H1 (cell line): ENCODE results near the gene KIAA0513. TPM values are rescaled to one million over a fixed set of nuclear protein-coding genes. Genes with fewer than 3 reads are reported as not detected.

Experiments used
- BACH1 ChIP-seq: IDR thresholded peaks from 2 replicates; pipeline ENCODE4 v1.6.1; 2012; ENCODE audit warnings: low read length, improper control_type of control experiment
- BRCA1 ChIP-seq: IDR thresholded peaks from 2 replicates; pipeline ENCODE4 v1.6.1; 2012; ENCODE audit warnings: low read depth, low read length, improper control_type of control experiment
- CEBPB ChIP-seq: IDR thresholded peaks from 2 replicates; pipeline ENCODE4 v1.6.1; 2012; ENCODE audit warnings: low read depth, low read length
- CHD7 ChIP-seq: fragments of 300-600 bp; sonication (generic); IDR thresholded peaks from 2 replicates; pipeline ENCODE4 v1.7.1; 2012; ENCODE audit warnings: low read length, moderate library complexity, mild to moderate bottlenecking, inconsistent platforms; ENCODE audit not compliant: insufficient replicate concordance
- JUN ChIP-seq: IDR thresholded peaks from 2 replicates; pipeline ENCODE4 v1.6.1; 2011; ENCODE audit warnings: low read depth, mild to moderate bottlenecking, improper control_type of control experiment, low read length
- NANOG ChIP-seq: IDR thresholded peaks from 2 replicates; pipeline ENCODE4 v1.6.1; 2011; ENCODE audit warnings: low read length, low read depth, mild to moderate bottlenecking, inconsistent platforms; ENCODE audit not compliant: insufficient read depth, poor library complexity, severe bottlenecking
- SIX5 ChIP-seq: IDR thresholded peaks from 2 replicates; pipeline ENCODE4 v1.6.1; 2011; ENCODE audit warnings: mild to moderate bottlenecking, low read depth, low read length
- polyA plus RNA-seq, 7 experiments: library from polyadenylated mRNA; depleted of rRNA in 3 of 7; stranded (reverse) in 5 of 7; unstranded in 2 of 7; fragments of >200 nt in 5 of 7; fragments of 200-250 nt in 2 of 7; gene quantifications; 1 replicate in 5 of 7; 2 replicates in 1 of 7; 4 replicates in 1 of 7; pipeline versions ENCODE4 v1.2.1 to v1.2.3, GENCODE V29; 2011 to 2013; ENCODE audit warnings: missing spikeins in 2 of 7, mixed read lengths in 2 of 7
- total RNA-seq: library from RNA; stranded (reverse); fragmentation: NEBNext Ultra II Directional; extraction: Animal tissue kit (Norgen Biotek cat#: 25700); gene quantifications from 2 replicates; pipeline ENCODE4 v1.2.1, GENCODE V29; 2021
- TF ChIP-seq, protein P1 (sequence below): IDR thresholded peaks from 2 replicates; pipeline ENCODE4 v1.6.1; 2012; ENCODE audit warnings: inconsistent platforms
- TF ChIP-seq, protein P2 (sequence below), 3 experiments: IDR thresholded peaks; 1 replicate in 2 of 3; 2 replicates in 1 of 3; pipeline versions ENCODE4 v1.5.1 to v1.6.1; 2011; ENCODE audit warnings: low read length in 3 of 3, mild to moderate bottlenecking in 3 of 3, inconsistent platforms in 2 of 3, low read depth in 1 of 3, moderate library complexity in 1 of 3; ENCODE audit not compliant: insufficient read depth in 1 of 3; ENCODE audit errors: control extremely low read depth in 1 of 3

KIAA0513 gene
- total and polyA plus RNA-seq, 2 of the 8 experiments (the other 6 are each of a cell fraction or from before 2014, with no cell fraction given): 2.1 to 6.1 TPM

GRCh38 chr16:85003076-85003475, 24.5 kb upstream of the KIAA0513 start (continued):
- TF ChIP-seq CHD7: no peak
- TF ChIP-seq SIX5: no peak
- TF ChIP-seq, protein P1, sequence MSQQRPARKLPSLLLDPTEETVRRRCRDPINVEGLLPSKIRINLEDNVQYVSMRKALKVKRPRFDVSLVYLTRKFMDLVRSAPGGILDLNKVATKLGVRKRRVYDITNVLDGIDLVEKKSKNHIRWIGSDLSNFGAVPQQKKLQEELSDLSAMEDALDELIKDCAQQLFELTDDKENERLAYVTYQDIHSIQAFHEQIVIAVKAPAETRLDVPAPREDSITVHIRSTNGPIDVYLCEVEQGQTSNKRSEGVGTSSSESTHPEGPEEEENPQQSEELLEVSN: no peak
- TF ChIP-seq BACH1: no peak
- no peak for TF ChIP-seq BRCA1
- TF ChIP-seq, protein P2, sequence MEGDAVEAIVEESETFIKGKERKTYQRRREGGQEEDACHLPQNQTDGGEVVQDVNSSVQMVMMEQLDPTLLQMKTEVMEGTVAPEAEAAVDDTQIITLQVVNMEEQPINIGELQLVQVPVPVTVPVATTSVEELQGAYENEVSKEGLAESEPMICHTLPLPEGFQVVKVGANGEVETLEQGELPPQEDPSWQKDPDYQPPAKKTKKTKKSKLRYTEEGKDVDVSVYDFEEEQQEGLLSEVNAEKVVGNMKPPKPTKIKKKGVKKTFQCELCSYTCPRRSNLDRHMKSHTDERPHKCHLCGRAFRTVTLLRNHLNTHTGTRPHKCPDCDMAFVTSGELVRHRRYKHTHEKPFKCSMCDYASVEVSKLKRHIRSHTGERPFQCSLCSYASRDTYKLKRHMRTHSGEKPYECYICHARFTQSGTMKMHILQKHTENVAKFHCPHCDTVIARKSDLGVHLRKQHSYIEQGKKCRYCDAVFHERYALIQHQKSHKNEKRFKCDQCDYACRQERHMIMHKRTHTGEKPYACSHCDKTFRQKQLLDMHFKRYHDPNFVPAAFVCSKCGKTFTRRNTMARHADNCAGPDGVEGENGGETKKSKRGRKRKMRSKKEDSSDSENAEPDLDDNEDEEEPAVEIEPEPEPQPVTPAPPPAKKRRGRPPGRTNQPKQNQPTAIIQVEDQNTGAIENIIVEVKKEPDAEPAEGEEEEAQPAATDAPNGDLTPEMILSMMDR (IDR thresholded peaks at IDR 0.05; ENCODE audit: control extremely low read depth in 1 of 3, insufficient read depth in 1 of 3, low read depth in 1 of 3, low read length in 3 of 3): no peak
- no peak for TF ChIP-seq CEBPB
- TF ChIP-seq NANOG: no peak
- no peak for TF ChIP-seq JUN
